Measurements from ENCODE around the gene IL6.
"Not testable (repeated sequence)": the region's sequence is repeated elsewhere in the genome, so short reads cannot be mapped to it uniquely, and the experiment has no call there.

The IL6 gene

DNA sequence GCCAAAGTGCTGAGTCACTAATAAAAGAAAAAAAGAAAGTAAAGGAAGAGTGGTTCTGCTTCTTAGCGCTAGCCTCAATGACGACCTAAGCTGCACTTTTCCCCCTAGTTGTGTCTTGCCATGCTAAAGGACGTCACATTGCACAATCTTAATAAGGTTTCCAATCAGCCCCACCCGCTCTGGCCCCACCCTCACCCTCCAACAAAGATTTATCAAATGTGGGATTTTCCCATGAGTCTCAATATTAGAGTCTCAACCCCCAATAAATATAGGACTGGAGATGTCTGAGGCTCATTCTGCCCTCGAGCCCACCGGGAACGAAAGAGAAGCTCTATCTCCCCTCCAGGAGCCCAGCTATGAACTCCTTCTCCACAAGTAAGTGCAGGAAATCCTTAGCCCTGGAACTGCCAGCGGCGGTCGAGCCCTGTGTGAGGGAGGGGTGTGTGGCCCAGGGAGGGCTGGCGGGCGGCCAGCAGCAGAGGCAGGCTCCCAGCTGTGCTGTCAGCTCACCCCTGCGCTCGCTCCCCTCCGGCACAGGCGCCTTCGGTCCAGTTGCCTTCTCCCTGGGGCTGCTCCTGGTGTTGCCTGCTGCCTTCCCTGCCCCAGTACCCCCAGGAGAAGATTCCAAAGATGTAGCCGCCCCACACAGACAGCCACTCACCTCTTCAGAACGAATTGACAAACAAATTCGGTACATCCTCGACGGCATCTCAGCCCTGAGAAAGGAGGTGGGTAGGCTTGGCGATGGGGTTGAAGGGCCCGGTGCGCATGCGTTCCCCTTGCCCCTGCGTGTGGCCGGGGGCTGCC, at the start of gene IL6:
IL6 (plus strand) TSS at position 294 of the 807 bp plus-strand sequence; CDS start at position 357, 63 bp downstream.
- no peak for DNase-seq (ENCODE audit: low spot score)

GRCh38 chr7:22677263-22677662, 49.7 kb upstream of the IL6 start:
- DNase-seq (ENCODE audit: low spot score) = not testable (repeated sequence)

GRCh38 chr7:22677680-22678079, 49.3 kb upstream of the IL6 start:
- no peak for DNase-seq (ENCODE audit: low spot score)

DNA sequence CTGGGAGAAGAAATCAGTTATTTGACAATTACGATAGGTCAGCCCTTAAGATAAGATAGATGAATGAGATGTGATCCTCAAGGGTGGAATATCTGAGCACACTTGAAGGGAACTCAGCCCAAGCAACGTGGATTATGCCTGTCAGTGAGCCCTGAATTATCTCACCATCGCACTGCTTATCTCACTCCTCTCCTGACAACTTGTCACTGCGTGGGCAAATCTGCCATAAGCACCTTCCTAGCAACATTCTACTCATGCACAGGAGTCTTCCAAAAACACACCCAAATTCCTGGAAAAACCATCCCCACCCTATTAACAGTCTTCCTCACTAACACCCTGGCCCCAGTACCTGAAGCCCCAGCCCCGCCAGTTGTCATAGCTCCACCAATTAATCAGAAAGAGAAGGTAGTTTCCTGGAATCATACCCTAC, 46.5 kb upstream of the IL6 start:
- no peak for DNase-seq (ENCODE audit: low spot score)

DNA sequence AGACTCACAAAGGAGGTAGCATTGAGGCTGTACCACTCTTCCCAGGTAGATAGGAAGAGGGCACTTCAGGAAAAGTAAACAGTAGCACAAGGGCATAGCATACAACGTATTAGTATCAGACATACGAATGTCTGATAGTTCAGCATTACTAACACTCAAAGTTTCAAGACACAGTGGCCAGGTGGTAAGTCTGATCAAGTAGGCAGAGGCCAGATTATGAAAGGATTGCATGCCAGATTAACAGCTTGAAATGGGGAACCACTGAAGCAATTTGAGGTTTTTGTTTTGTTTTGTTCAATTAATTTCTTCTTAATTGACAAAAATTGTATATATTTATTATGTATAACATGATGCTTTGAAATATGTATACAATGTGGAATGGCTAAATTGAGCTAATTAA, 45.7 kb upstream of the IL6 start:
- DNase-seq (ENCODE audit: low spot score) = no peak

DNA sequence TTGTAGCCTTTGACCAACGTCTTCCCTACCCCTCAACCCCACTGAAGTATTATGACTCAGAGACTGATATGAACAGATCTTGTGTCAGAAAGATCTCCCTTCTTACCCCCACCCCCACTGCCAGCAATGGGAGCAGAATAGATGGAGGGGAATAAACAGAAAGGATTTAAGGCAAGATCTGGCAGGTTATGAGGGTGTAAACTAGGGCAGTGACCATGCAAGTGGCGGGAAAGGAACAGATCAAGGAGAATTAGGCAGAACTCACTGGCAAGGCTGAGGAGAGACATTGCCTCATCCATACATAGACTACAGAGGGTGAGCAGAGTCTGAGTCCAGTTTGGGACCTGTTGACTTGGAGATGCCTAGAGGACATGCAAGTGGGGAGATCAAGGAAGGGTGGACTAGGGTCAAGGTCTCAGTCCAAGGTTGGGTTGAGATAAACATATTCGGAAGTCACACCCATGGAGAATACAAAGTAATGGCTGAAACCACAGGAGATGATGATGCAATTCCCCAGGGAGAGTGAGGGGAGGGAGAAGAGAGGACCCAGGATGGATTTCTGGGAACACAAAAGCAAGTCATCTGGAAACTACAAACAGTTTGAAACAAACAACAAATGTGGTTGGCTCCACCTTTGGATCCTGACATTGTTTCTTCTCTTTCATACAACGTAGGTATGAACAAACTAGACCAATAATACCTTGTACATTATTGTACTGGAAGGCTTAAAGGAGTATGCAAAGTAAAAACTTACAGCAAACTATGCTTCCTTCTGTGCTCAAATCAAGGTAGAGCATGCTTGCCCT, 44.9 kb upstream of the IL6 start:
- no peak for DNase-seq (ENCODE audit: low spot score)

DNA sequence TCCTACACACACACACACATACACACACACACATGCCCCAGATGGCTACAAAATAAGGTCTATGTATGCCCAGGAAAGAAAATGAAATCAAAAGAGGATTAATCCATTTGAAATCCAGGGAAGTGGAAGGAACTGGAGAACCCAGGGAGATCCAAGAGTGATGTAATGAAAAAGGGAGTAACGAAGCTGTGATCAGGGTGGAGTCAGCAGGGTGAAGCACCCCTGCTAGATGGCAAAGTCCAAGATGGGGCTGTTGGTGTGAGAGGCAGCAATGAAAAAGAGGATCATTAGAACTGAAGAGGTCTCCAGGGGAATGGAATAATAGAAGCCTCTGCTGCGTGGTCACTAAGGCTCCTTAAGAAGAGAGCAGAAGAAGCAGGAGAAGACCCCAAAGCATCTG, 43.6 kb upstream of the IL6 start:
- no peak for DNase-seq (ENCODE audit: low spot score)

DNA sequence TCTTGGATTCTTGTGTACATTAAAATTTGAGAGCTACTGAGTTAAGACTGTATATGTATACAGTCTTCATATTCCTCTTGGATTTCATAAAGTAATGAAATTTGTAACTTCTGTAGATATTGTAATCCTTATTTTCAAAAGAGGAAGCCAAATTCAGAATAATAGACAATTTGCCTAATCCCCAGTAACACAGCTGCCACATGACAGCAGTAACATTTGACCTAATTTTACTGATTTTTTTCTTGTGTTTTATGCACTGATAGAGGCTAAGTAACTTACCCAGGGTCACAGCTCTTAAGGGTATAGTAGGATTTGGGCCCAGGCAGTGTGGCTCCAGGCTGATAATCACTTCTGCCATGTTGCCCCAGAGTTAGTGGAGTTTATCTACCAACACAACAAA, 40.4 kb upstream of the IL6 start:
- no peak for DNase-seq (ENCODE audit: low spot score)

GRCh38 chr7:22688084-22688483, 38.9 kb upstream of the IL6 start:
- DNase-seq (ENCODE audit: low spot score) = no peak

DNA sequence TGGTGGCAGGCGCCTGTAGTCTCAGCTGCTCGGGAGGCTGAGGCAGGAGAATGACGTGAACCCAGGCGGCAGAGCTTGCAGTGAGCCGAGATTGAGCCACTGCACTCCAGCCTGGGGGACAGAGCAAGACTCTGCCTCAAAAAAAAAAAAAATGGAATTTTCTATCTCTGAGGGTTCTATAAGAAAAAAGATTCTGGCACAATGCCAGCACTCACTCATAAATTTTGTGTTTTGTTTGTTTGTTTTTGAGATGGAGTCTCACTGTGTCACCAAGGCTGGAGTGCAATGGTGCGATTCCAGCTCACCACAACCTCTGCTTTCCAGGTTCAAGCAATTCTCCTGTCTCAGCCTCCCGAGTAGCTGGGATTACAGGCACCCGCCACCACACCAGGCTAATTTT, 38.1 kb upstream of the IL6 start:
- not testable (repeated sequence) for DNase-seq (ENCODE audit: low spot score)

DNA sequence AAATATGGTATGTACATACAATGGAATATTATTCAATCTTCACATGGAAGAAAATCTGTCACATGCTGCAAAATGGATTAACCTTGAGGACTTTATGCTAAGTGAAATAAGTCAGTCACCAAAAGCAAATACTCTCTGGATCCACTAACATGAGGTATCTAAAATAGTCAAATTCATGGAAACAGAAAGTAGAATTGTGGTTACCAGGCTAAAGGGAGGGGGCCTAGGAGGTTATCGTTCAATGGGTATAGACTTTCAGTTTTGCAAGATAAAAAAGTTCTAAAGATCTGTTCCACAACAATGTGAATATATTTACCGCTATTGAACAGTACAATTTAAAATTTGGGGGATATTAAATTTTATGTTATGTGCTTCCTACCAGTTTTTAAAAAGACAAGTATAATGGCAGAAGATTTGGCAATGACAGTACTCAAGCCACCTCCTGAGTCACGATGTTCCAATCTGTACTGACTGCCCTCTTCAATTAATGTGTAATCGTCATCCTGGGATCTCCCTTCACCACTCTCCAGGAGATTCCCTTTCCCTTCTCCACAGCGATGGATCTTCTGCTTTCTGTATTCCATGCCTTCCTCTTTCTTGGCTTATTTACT, 32.3 kb upstream of the IL6 start:
- DNase-seq (ENCODE audit: low spot score) = no peak

DNA sequence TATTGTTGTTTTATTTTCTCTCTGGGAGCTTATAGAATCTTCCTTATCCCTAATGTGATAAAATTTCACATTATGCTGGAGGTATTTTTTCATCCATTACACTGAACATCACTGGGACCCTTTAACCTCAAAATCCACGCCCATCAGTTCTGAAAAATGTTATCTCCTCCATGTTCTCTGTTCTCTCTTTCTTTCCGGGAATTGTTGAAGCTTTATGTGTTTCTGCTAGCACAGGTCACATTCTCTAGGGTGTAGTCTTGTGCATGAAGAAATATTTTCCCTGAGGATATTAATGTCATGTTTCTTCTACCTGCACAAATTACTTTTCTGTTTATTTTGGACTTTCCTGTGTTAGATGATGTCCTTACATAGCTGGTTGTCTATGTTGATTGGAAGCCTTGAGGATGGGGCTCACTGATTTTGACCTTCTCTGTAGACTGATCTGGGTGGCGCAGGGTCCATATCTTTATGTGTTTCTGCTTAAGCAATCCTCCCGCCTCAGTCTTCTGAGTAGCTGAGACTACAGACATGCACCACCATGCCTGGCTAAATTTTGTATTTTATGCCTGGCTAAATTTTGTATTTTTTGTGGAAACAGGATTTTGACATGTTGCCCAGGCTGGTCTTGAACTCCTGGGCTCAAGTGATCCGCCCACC, 31.4 kb upstream of the IL6 start:
- no peak for DNase-seq (ENCODE audit: low spot score)

GRCh38 chr7:22696541-22697228, 30.3 kb upstream of the IL6 start:
- no peak for DNase-seq (ENCODE audit: low spot score)

DNA sequence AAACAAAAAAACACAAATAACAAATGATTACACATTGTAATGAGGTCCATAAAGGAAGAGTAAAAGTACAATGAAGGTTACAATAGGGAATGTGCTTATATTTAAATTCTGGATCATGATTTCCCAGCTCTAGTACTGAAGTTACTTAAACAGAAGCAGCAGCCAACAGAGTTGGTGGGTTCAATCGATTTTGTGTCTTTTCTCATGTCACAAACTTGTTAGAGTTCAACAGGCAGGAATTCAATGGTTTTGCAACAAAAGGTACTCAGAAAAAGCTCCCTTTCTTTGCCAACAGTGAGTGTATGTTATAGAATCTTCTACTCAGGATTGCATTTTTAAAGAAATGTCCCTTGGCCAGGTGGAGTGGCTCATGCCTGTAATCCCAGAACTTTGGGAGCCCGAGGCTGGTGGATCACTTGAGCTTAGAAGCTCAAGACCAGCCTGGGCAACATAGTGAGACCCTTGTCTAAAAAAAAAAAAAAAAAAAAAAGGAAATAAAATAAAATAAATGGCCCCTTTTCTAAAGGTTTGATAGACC, 29.6 kb upstream of the IL6 start:
- peak; percentile 21 for DNase-seq (ENCODE audit: low spot score)

DNA sequence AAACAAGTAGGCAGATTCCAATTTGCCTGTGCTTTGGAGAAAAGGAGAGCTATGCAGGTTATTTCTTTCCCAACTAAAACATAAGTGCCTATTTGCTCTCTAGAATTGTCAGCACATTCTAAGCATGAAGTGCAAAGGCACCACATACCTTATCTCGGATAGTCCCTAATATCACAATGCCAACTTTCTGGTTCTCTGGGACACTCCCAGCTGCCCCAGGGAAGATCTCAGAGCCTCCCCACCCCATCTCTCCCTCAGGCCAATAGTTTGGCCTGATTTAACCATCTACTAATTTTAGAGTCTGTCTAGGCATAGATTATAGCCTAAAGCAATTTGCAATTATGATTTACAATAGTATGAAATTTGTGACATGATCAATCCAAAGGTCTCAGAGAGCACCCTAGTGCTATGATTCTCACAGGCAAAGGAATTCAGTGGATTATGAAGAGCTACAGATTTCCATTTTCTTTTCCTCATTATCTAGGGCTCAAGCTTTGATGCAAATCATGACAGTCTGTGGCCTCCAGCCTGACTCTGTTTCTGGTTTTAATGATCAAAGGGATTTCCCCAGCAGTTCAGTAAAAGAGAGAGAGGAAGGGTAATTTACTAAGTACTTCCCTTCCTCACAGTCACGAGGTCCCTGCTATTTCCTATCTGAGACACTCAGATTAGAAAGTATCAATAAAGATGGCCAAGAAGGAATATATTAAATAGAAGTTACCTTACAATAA, 29.0 kb upstream of the IL6 start:
- no peak for DNase-seq (ENCODE audit: low spot score)

GRCh38 chr7:22698767-22699166, 28.2 kb upstream of the IL6 start:
- DNase-seq (ENCODE audit: low spot score) = no peak

- no peak for DNase-seq (ENCODE audit: low spot score)
Measured at GRCh38 chr7:22700559-22701002, 26.4 kb upstream of the IL6 start.

DNA sequence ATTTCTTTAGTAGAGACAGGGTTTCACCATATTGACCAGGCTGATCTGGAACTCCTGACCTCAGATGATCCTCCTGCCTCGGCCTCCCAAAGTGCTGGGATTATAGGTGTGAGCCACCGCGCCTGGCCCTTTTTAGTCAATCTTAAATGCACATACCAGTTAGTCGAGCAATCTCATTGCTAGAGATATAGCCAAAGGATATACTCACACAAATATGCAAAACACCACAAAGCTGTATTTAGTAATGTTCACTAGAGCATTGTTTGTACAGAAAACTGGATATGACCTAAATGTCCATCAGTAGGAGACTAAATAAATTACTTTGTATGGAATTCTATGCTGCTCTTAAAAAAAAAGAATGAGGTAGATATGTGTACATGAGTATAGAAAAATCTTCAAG, 24.5 kb upstream of the IL6 start:
- no peak for DNase-seq (ENCODE audit: low spot score)

GRCh38 chr7:22703107-22703855, 23.7 kb upstream of the IL6 start:
- not testable (repeated sequence) for DNase-seq (ENCODE audit: low spot score)

Data from HuH-7.5 (cell line).